ENCODE results near the gene HTR5A. TPM values are rescaled to one million over a fixed set of nuclear protein-coding genes. Genes with fewer than 3 reads are reported as not detected.

The HTR5A gene
- polyA plus RNA-seq, 1 of the 3 experiments (the other 2 are of a cell fraction) = not detected

- no peak overlapping the region for H2AFZ ChIP-seq (ENCODE audit: low read depth)
- no peak for TF ChIP-seq USF1 (IDR thresholded peaks at IDR 0.05; ENCODE audit: borderline replicate concordance, low read depth)
- no peak for TF ChIP-seq ELF1 (IDR thresholded peaks at IDR 0.05)
- TF ChIP-seq MEF2A (IDR thresholded peaks at IDR 0.05; ENCODE audit: borderline replicate concordance, low read depth) = no peak
- TF ChIP-seq USF2 (IDR thresholded peaks at IDR 0.05; ENCODE audit: borderline replicate concordance, low read depth, low read length) = no peak
- TF ChIP-seq JUND (IDR thresholded peaks at IDR 0.05) = no peak
- TF ChIP-seq PBX3 (IDR thresholded peaks at IDR 0.05) = no peak
- TF ChIP-seq GABPA (IDR thresholded peaks at IDR 0.05; ENCODE audit: low read depth) = no peak
- no peak for TF ChIP-seq SIN3A (IDR thresholded peaks at IDR 0.05; ENCODE audit: borderline replicate concordance, low read depth, low read length)
- TF ChIP-seq RFX5 (IDR thresholded peaks at IDR 0.05; ENCODE audit: low read length) = no peak
- TF ChIP-seq NRF1 (IDR thresholded peaks at IDR 0.05; ENCODE audit: low read depth, low read length) = no peak
- no peak for TF ChIP-seq CHD2 (IDR thresholded peaks at IDR 0.05; ENCODE audit: low read length, partially characterized antibody)
- no peak for TF ChIP-seq REST (IDR thresholded peaks at IDR 0.05; ENCODE audit: low read depth, low read length)
- TF ChIP-seq SMC3 (IDR thresholded peaks at IDR 0.05; ENCODE audit: low read depth, low read length) = no peak
- TF ChIP-seq RCOR1 (IDR thresholded peaks at IDR 0.05; ENCODE audit: low read length) = no peak
- no peak for TF ChIP-seq YY1 (IDR thresholded peaks at IDR 0.05; ENCODE audit: low read depth)
- no peak for TF ChIP-seq ZBTB33 (IDR thresholded peaks at IDR 0.05; ENCODE audit: borderline replicate concordance, low read depth)
- TF ChIP-seq GATA2 (CRISPR knock-in tag; IDR thresholded peaks at IDR 0.05) = no peak
- TF ChIP-seq CTCF (IDR thresholded peaks at IDR 0.05) = no peak
- TF ChIP-seq FOXM1 (IDR thresholded peaks at IDR 0.05; ENCODE audit: low read depth) = no peak
- no peaks in the 10 kb centered on the region for H3K9me3 ChIP-seq
- no peak overlapping the region for H3K9ac ChIP-seq
- no peak overlapping the region for H3K27ac ChIP-seq (ENCODE audit: low read depth in 2 of 2, low read length in 1 of 2)
- no peaks in the 10 kb centered on the region for H3K79me2 ChIP-seq (ENCODE audit: insufficient read depth)
- WGBS (ENCODE audit: low lambda C conversion rate) = 6% methylated on average over 20 of the region's 20 CpGs
- CTCF ChIA-PET = interaction anchor here (0.9 to 2.2 kb wide), 5 partner anchors 14 to 237 kb away, joined by 3 to 6 read pairs (median 4); no protein-coding TSS in a partner anchor
- POLR2A ChIA-PET = no interaction called here
- no peak overlapping the region for H3K4me3 ChIP-seq (ENCODE audit: low read depth in 2 of 2, low read length in 1 of 2)
- no peaks in the 10 kb centered on the region for H3K9me2 ChIP-seq
- H3K36me3 ChIP-seq (replicated peaks in 1 of 2; ENCODE audit: control insufficient read depth in 1 of 2, insufficient read depth in 2 of 2, low read length in 1 of 2) = no peaks in the 10 kb centered on the region
- no peaks in the 10 kb centered on the region for H4K20me1 ChIP-seq (ENCODE audit: insufficient read depth)
- no peak overlapping the region for H3K4me2 ChIP-seq
- H3F3A ChIP-seq (replicated peaks; ENCODE audit: insufficient read depth) = no peaks in the 10 kb centered on the region
- DNase-seq = no peak
- H3K27me3 ChIP-seq (ENCODE audit: insufficient read depth) = peaks cover 37% of the 10 kb centered on the region
- H3K4me1 ChIP-seq (ENCODE audit: control insufficient read depth in 1 of 2, insufficient read depth in 2 of 2, low read depth in 1 of 2, low read length in 1 of 2) = no peaks in the 10 kb centered on the region
Measured at GRCh38 chr7:155108144-155108901, 38.2 kb downstream of the HTR5A start.

All from SK-N-SH (cell line).